K562 (cell line): ENCODE measurements around the gene DRC1. TPM values are rescaled to one million over a fixed set of nuclear protein-coding genes. Genes with fewer than 3 reads are reported as not detected.

Experiments used
- ARNT ChIP-seq, 2 experiments: fragments of 450-650 bp; IDR thresholded peaks; 2 replicates each; pipeline ENCODE4 v1.6.1; 2016; ENCODE audit warnings: mild to moderate bottlenecking in 1 of 2
- CGGBP1 ChIP-seq: fragments of 250-450 bp; sonication (Bioruptor Pico); IDR thresholded peaks from 2 replicates; pipeline ENCODE4 v1.9.0; 2021; ENCODE audit warnings: mild to moderate bottlenecking
- ELF1 ChIP-seq: fragments of 200-800 bp; sonication (Bioruptor generic); IDR thresholded peaks from 2 replicates; pipeline ENCODE4 v1.6.1; 2016; ENCODE audit warnings: missing genetic modification characterization, missing compliant biosample characterization
- KLF10 ChIP-seq: fragments of 250-450 bp; sonication (Bioruptor Pico); IDR thresholded peaks from 2 replicates; pipeline ENCODE4 v1.6.1; 2021; ENCODE audit warnings: matching md5 sums
- NFIX ChIP-seq: fragments of 250-450 bp; sonication (Bioruptor Pico); IDR thresholded peaks from 2 replicates; pipeline ENCODE4 v1.4.0; 2020; ENCODE audit warnings: low read depth, mild to moderate bottlenecking, moderate library complexity
- RBM25 ChIP-seq: fragments of 200-400 bp; formaldehyde crosslinking; IDR thresholded peaks from 2 replicates; pipeline ENCODE4 v1.6.1; 2018; ENCODE audit warnings: low read length, low read depth, moderate library complexity; ENCODE audit not compliant: severe bottlenecking
- REST ChIP-seq, 2 experiments: fragments of 450-650 bp; formaldehyde crosslinking in 1 of 2; IDR thresholded peaks; 2 replicates each; pipeline versions ENCODE4 v1.4.0 to v1.6.1; 2014 to 2020; ENCODE audit warnings: mild to moderate bottlenecking in 2 of 2, borderline replicate concordance in 1 of 2, low read depth in 1 of 2
- RFX1 ChIP-seq: fragments of 450-650 bp; IDR thresholded peaks from 2 replicates; pipeline ENCODE4 v1.6.1; 2016; ENCODE audit warnings: mild to moderate bottlenecking, moderate library complexity
- STAG1 ChIP-seq: sonication (generic); formaldehyde crosslinking; IDR thresholded peaks from 2 replicates; pipeline ENCODE4 v1.5.0; 2020; ENCODE audit warnings: missing genetic modification reagents, borderline replicate concordance
- TAF15 ChIP-seq: fragments of 200-400 bp; formaldehyde crosslinking; IDR thresholded peaks from 2 replicates; pipeline ENCODE4 v1.6.1; 2017; ENCODE audit warnings: mild to moderate bottlenecking, low read depth, low read length, moderate library complexity
- U2AF2 ChIP-seq: fragments of 200-400 bp; formaldehyde crosslinking; optimal IDR thresholded peaks from 2 replicates; pipeline ENCODE3; 2017; ENCODE audit warnings: low read depth, mild to moderate bottlenecking, low read length
- ZNF431 ChIP-seq: sonication (generic); formaldehyde crosslinking; IDR thresholded peaks from 2 replicates; pipeline ENCODE4 v1.8.0; 2022; ENCODE audit warnings: mild to moderate bottlenecking, missing genetic modification reagents
- ZNF785 ChIP-seq: fragments of 250-450 bp; sonication (Bioruptor Pico); IDR thresholded peaks from 2 replicates; pipeline ENCODE4 v1.4.0; 2020; ENCODE audit warnings: mild to moderate bottlenecking
- polyA plus RNA-seq, 8 experiments: library from polyadenylated mRNA; depleted of rRNA in 4 of 8; stranded (reverse) in 5 of 8; unstranded in 3 of 8; fragments of >200 nt; fragmentation: Nextera tagmentation in 2 of 8; fragmentation: Illumina TruSeq in 1 of 8; extraction: Ambion mirVana in 2 of 8; extraction: Trizol in 1 of 8; gene quantifications; 2 replicates each; pipeline versions ENCODE4 v1.2.1 to v1.2.3, GENCODE V29; 2011 to 2014; ENCODE audit warnings: inconsistent platforms in 1 of 8, missing spikeins in 1 of 8
- total RNA-seq, 7 experiments: library from RNA; depleted of rRNA in 6 of 7; stranded (reverse); fragments of >200 nt in 6 of 7; fragmentation: Illumina TruSeq in 2 of 7; extraction: Trizol in 2 of 7; gene quantifications; 2 replicates each; pipeline versions ENCODE4 v1.2.1 to v1.2.3, GENCODE V29; 2011 to 2021; ENCODE audit warnings: low replicate concordance in 1 of 7
- TF ChIP-seq, protein P1 (sequence below): fragments of 250-450 bp; sonication (Bioruptor Pico); IDR thresholded peaks from 2 replicates; pipeline ENCODE4 v1.4.0; 2020; ENCODE audit warnings: mild to moderate bottlenecking, moderate library complexity, borderline replicate concordance
- TF ChIP-seq, protein P2 (sequence below): fragments of 450-650 bp; IDR thresholded peaks from 2 replicates; pipeline ENCODE4 v1.6.1; 2014; ENCODE audit warnings: low read depth, mild to moderate bottlenecking, moderate library complexity, borderline replicate concordance

The DRC1 gene
- total and polyA plus RNA-seq, 9 of the 15 experiments (the other 6 are each of a cell fraction or from before 2014, with no cell fraction given) = 0.07 to 0.10 TPM; not detected in 7

GRCh38 chr2:26462511-26463243, 61.0 kb downstream of the DRC1 start (continued):
- peak; percentile 72; the same call in 1 of the 2 replicates for TF ChIP-seq REST (IDR thresholded peaks at IDR 0.05; ENCODE audit: borderline replicate concordance)
- TF ChIP-seq REST (CRISPR knock-in tag; IDR thresholded peaks at IDR 0.05; ENCODE audit: low read depth) = no peak
- TF ChIP-seq RBM25 = no peak
- peak; percentile 37; the same call in 1 of the 2 replicates for TF ChIP-seq STAG1 (CRISPR knock-in tag)
- TF ChIP-seq ZNF431 (CRISPR knock-in tag) = no peak
- TF ChIP-seq CGGBP1 = no peak
- TF ChIP-seq TAF15 = no peak
- TF ChIP-seq ZNF785 = no peak
- no peak for TF ChIP-seq ARNT (IDR thresholded peaks at IDR 0.05)
- no peak for TF ChIP-seq KLF10
- no peak for TF ChIP-seq U2AF2
- TF ChIP-seq, protein P1, sequence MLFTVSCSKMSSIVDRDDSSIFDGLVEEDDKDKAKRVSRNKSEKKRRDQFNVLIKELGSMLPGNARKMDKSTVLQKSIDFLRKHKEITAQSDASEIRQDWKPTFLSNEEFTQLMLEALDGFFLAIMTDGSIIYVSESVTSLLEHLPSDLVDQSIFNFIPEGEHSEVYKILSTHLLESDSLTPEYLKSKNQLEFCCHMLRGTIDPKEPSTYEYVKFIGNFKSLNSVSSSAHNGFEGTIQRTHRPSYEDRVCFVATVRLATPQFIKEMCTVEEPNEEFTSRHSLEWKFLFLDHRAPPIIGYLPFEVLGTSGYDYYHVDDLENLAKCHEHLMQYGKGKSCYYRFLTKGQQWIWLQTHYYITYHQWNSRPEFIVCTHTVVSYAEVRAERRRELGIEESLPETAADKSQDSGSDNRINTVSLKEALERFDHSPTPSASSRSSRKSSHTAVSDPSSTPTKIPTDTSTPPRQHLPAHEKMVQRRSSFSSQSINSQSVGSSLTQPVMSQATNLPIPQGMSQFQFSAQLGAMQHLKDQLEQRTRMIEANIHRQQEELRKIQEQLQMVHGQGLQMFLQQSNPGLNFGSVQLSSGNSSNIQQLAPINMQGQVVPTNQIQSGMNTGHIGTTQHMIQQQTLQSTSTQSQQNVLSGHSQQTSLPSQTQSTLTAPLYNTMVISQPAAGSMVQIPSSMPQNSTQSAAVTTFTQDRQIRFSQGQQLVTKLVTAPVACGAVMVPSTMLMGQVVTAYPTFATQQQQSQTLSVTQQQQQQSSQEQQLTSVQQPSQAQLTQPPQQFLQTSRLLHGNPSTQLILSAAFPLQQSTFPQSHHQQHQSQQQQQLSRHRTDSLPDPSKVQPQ (CRISPR knock-in tag) = no peak
- TF ChIP-seq NFIX (CRISPR knock-in tag) = no peak
- no peak for TF ChIP-seq RFX1
- TF ChIP-seq, protein P2, sequence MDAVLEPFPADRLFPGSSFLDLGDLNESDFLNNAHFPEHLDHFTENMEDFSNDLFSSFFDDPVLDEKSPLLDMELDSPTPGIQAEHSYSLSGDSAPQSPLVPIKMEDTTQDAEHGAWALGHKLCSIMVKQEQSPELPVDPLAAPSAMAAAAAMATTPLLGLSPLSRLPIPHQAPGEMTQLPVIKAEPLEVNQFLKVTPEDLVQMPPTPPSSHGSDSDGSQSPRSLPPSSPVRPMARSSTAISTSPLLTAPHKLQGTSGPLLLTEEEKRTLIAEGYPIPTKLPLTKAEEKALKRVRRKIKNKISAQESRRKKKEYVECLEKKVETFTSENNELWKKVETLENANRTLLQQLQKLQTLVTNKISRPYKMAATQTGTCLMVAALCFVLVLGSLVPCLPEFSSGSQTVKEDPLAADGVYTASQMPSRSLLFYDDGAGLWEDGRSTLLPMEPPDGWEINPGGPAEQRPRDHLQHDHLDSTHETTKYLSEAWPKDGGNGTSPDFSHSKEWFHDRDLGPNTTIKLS = no peak
- no peak for TF ChIP-seq ELF1 (tag)
